HG03103 (cell line): Measurements from ENCODE around the gene LRPPRC.

Experiments used
- ATAC-seq: cut with Tn5 transposase; IDR thresholded peaks from one replicate; pipeline ENCODE4 v1.9.1; 2021; ENCODE audit warnings: low read depth; ENCODE audit not compliant: unreplicated experiment

LRPPRC gene

DNA sequence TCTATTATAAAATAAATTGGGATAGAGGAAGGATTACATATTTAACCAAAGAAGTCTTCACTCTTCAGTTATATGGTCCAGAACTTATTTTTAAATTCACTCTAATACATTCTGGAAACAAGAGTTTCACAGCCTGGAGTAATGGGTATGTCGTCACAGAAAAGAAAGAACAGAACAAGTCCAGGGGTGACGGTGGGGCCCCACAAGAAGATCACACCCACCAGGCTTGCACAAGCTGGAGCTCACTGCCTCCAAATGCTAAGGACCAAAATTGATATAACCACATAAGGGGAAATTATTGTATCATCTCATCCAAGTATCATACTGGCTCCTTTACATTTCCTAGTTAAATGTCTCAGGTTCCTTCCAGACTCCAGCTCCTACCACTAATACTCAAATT lies 11.3 kb downstream of the LRPPRC start:
- ATAC-seq: no peak

DNA sequence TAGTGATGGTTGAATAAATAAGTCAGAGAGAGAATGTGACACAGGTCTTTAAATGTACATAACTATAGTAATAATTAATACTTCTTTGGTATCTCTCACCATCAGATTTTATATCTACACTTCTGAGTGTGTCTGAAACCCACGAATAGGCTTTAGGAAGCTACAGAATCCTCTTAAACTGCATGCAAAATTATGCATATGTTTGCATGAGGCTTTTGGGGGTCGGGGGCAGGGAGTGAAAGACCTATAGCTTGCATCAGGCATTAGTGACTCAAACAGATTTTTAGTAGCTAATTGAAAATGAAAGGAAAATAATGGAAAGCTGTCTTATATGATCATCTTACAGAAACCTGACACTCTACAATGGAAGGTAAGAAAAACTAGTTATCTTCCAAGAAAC lies 14.9 kb downstream of the LRPPRC start:
- no peak for ATAC-seq

DNA sequence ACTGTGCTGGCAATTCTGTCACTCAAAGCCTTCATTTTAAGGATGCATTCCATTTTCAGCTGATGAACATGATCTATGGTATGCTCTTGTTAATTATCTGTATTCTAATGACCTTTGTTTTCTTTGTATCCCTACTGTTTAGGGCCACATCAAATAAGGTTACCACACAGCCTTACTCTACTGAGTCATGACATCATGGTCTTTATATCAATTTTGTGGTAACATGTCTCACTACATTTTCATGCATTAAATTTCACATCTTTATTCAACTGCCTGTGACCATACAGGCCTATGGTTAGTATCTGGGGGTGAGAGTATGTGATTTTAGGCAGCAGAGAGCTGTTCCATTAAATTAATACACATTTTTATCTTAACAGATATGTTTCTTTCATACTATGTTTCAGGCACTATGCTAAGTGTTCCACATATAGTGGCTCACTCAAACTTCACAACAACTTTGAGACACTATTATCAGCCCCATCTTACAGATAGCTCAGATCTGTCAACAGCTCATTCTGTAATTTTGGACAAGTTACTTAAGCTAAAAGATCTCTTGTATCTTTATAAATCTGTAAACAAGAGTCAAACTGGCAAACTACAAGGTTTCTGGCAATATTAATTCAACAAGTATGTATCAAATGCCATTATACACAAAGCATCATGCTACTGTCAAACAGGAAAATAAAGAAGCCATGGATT lies 18.0 kb downstream of the LRPPRC start:
- ATAC-seq: no peak

DNA sequence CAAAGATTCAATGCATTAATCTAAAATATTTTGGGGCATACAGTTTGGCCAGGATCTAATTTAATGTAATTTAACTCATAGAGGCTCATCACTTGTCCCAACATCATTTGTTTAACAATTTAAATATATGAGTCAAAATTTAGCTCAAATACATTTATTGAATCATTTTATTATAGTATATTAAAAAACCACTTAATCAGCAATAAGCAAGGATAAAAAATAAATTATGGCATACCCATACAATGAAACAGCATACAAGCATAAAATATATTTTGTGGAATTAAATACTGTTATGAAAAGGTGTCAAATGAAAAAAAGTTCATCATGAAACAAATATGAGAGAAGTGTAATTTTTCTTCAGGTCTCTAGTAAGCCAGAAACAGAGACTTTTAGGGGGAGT lies 34.9 kb downstream of the LRPPRC start:
- no peak for ATAC-seq

DNA sequence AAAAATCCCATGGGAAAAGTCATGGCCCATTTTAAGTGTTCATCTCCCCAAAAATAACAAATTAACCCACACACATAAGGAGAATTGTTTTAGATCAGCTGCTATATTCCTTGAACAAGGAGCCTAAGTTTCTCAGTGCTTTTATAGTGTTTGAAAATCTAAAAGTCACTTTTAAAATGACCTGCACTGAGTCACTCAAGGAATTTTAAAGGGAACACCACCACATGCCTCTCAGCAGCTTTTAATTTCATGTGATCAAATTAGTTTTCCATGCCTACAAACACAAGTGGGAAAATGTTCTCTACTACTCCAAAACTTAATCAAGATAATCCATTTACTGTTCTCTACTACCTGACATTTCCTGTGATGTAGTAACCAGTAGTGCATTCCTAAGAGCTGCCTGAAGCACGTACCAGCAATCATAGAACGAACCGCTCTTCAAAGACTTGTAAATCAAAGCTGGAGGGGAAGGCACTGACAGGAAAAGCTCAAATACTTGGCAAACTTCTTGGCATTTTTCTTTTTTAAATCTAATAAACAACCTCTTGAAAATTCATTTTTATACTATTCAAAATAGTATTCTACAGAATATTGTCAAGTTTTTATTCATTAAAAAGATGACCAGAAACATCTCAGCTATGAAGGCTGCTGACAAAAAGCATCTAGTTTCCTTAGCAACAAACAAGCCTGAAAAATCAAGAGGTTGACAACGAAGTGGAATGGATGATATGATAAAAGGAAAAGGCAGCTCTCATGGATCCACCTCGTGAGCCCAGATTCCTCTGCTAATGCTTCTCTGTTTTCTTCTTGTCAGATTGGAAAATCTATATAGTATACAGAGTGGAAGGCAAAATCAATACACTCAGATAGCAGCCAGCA lies 37.2 kb downstream of the LRPPRC start:
- no peak for ATAC-seq

DNA sequence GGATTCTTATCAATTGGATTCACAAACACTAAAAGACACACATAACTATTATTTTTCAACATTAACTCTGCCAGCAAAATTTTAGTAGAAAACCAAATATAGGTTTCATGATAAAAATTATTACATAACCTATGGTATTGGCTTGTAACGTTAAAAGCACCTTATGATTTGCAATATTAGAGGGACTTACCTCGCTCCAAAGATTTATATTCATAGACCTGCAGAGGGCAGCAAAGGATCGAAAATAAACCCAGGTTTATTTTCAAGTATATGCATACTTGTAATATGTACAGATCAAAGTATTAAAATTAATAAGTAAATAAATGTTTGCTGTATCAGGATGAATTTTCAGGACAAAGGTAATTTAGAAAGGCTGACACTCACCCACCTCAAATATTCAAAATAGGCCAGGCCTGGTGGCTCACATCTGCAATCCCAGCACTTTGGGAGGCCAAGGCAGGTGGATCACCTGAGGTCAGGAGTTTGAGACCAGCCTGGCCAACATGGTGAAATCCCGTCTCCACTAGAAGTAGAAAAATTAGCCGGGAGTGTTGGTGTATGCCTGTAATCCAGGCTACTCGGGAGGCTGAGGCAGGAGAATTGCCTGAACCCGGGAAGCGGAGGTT lies 45.3 kb downstream of the LRPPRC start:
- no peak for ATAC-seq

DNA sequence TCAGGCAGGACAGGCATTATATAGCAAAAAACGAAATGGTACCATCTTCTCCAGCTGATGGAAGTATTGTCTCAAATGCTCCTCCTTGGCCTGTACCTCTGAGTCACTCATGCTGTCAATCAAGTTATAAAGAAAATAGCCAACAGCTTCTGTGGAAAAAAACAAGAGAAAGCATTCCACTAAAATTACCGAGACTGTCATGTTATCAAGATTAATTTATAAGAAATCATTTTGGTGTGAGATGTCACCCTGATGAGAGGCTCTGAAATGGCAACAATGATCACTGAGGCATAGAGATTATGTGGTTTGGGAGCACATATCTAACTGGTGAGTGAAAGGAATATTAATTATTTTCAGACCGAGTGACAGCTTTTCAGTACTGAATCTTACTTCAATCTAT lies 47.4 kb downstream of the LRPPRC start:
- ATAC-seq: no peak

DNA sequence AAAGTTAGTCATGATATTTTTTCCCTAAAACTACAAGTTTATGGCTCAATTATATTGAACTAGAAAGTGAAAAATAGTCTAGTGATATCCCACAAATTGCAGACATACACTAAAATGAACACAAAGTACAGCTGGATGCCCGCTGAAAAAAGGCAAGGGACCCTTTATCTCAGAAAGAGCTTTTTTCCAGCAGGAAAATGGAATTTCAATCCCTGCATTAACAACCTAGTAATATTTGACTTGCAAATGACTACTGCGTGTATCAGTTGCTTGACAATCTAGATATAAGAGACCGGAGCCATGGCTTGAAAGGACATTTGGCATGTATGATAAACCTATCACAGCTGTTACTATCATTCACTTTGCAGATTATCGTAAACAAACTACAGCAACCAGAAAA lies 49.1 kb downstream of the LRPPRC start:
- no peak for ATAC-seq

DNA sequence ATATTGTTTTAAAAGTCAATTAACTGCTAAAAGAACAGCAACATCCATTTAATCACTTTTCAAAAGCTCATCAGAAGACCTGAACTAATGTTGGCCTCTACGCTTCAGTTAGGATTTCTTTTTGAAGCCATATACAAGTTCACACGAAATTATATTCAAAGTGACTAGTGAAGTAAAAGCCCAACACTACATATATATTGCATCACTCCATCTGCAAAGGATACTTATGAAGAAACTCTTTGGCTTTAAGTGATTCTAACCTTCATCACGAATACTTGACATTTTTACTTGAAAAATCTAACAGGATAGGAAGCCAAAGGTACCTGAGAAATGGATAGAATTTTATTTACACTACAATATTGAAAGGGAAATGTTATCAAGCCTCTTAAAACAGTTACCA lies 50.4 kb downstream of the LRPPRC start:
- no peak for ATAC-seq

DNA sequence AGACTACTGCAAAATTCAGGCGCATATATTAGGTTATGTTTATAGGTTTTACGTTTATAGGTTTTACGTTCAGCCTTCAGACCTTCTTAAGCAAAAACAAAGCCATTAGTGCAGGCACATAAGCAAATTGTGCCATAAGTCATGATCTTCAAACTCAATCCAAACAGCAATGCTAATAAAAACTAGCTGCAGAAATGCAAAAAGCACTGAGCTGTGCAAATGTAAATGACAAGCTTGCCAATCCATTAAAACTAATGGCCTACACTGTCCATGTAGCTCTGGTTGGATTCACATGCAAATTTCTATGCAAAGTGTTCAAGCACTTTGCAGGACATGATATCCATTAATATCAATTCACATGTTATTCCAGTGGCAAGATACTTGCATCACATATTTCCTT lies 50.9 kb downstream of the LRPPRC start:
- ATAC-seq: no peak

DNA sequence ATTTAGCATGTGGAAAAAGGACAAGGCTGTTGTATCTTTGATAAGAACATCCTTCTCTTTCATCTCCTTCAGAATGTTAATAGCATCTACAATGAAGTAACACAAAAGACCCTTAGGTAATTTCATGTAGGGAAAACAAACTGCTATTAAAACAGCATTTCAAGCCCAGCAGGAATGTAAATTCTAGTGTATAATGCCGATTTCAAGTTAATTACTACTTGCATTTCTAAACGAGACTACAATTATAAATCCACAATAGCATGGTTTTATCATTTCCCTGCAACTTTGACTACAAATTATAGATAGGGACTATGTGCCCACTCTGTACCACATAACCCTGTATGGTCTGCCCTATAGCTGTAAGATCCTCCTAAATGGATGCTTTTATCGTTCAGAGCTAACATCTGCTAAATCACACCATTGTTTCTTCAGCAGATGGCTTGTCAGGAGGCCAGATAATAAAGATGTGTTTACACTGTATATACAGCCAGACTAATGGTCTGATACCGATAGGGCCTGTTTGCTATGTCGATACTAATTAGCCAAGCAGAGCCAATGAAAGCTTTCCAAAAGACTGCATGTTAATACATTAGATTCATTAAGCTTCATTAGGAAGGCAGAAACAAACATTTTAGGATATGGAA lies 51.9 kb downstream of the LRPPRC start:
- ATAC-seq: no peak

DNA sequence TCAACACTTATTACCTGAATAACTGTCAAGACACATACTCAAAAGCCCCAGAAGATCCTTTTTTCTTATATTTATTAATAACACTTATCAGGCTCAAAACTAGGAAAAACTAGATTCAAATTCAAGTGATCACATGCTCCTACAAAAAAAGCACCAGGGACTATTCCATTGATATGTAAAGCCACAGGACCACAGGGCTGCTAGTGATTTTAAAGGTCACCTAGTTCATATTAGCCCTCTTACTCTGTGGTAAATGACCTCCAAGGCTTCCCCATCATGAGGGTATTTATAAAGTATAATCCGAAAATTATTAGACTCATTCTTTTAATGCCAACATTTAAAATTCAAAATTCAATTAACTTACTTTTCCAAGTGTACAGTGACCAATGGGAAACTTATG lies 52.5 kb downstream of the LRPPRC start:
- no peak for ATAC-seq

DNA sequence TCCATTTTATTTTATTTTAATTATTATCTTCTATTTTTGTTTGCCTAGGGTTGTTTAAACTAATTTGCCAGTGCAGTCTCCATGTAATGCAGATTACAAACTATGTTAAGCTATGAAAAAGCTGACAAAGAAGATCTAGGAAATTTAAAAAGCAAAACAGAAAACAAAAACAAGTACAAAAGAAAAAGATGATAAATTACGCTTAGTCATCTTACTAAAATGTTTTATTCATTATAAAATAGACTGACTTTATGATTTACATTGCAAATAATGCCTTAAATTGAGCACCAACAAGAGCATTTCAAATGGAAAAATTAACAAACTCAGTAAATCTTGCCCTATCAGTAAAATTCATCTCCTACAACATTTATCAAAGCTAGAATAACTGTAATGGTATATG lies 52.9 kb downstream of the LRPPRC start:
- ATAC-seq: no peak

DNA sequence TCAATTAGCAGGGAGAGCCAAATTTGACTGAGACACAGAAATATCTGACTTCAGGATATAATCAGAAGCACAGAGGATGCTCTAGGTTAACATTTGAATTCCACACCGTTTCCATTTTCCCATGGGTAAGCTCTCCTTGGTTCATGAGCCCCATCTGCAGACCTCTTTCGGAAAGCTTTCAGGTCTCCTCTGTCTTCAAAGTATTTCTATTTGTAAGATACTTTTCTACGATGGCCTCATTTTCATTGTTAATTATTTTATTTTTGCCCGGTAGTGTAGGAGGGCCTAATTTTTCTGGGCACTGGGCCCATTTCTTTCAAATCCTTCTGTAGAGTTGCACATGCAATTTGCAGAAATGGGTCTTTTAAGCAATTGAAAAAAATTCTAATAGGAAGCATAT lies 53.8 kb downstream of the LRPPRC start:
- no peak for ATAC-seq

DNA sequence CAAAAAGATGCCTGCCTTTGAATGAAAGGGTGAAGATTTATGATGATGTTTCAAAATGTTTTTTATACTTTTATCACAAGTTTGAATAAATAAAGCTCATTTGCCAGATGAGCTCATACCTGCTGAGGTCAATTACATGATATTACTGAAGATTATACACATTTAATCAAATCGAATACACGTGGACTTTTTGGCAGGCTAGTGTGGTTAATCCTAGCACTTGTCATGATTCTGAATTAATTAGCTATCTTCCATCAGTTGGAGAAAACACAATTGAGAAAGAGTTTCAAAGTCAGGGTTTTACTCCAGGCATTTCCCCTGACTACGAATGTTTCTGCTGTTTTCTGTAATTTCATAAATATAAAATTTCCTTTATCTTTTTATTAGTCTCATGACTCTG lies 54.4 kb downstream of the LRPPRC start:
- ATAC-seq: no peak

DNA sequence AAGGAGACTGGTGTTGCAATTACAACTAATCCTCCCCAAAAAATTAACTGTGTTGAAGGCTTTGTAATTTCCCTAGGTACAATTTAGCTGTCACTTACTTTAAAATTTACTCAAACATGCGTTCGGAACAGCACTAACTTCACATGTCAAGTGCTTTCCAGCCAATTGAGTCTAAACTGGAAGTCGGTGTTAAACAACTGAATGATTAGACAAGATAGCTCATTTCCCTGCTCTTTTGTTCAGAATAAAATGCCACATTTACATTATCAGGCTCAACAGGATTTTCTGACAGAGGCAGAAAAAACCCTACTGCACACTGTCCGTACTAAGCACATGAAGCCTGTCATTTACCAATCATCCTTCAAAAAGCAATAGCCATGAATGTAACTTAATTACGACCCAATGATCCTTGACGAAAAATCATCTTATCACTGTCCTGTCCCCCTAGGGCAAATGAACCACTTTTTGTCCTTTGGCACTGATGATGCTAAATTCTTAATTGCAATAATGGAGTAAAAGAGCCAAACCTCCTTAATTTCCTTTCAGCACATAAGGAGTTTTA lies 56.0 kb downstream of the LRPPRC start:
- ATAC-seq: no peak

DNA sequence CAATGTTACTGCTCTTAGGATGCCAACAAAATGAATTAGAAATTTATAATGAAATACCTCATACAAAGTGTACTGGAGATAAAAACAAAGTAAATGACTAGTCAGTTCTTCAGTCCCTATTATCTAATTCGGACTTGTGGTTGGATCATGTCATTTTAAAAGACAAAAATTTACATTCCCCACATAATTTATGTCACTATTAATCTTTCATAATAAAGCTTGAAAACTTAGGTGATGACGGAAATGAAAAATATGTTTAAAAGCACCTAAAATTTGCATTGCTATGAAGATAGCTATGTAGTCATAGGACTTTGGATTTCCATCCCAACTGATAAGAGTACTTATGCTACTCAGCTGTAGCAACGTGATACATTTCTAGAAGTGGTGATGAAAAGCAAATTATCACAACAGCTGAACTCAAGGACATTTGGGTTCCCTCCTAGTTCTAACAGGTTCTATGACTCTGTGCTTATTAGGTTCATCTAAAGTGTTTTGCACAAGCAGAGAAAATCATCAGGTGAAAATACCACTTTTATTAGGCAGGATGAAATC lies 58.4 kb downstream of the LRPPRC start:
- no peak for ATAC-seq

DNA sequence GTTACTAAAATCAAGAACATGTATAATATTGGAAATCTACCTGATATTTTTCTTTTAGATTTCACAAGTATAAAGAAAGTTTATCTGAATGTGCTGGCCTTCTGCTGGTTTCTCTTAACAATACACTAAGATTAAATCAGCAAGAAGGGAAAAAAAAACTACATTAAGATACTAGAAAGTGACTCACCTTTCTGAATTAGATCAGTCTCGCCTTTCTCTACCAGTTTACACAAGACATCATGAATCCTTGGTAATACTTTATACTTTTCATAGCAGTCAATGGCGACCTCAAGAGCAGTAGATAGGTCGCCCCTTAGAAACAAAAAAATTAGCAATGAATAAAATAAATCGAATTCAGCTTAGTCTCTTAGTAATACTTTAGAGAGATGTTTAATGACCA lies 61.2 kb downstream of the LRPPRC start:
- no peak for ATAC-seq

DNA sequence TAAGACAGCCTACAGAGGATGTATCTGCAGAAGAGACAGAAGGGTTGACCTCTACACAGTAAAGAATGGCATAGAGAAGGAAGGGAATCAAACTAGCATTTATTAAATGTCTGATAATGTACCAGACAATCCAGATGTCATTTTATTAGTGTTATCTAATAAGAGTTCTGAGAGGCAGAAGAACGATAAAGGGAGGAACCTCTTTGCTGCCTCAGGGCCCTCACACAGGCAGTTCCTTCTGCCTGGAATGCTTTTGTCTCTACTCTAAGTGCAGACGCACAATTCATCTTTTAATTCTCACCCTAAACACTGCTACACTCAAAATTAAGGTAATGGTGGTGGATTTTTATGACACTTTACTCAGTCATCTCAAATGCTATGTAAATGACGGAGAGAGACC lies 64.5 kb downstream of the LRPPRC start:
- no peak for ATAC-seq

DNA sequence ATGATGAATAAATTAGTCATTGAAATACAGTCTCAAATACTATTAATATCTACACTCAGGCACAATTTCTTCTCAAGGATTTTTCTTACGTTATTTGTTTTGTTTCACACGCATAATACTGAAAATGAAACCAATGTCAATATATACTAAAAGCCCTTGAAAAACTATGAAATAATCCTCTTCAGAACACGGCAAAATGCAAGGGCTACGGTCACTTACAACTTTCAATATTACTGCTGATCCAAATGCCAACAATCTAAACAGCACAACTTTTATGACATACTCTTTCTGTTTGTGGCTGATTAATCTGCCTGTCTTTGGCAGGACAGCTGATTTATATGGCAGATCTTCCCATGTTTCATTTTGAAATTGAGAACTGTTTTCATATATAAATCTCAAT lies 68.3 kb downstream of the LRPPRC start:
- no peak for ATAC-seq

DNA sequence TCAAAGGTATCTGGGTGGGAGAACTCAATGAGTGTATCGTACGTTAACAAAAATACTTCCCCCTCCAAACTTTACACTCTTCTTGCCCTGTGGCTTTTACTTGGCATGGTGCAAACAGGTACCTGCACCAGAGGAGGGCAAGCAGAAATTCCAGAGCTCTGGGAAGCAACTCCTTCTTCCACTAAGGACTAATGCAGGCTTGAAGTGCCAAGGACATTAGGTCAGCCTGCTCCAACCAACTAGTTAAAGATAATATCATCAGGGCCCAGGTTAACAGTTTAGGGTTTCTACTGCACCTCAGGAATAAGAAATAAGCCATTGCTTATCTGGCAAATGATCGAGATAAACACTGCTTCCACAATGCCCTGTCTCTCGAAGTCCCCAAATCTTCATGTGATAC lies 70.4 kb downstream of the LRPPRC start:
- ATAC-seq: no peak
